Caki2 (cell line): ENCODE data around the gene DBNL. TPM values are rescaled to one million over a fixed set of nuclear protein-coding genes. Genes with fewer than 3 reads are reported as not detected.
A peak's percentile ranks its signal among the peaks of the same experiment; 100 is the strongest.

Experiments used
- DNase-seq: peaks from one replicate; pipeline ENCODE4 v3.0.0-alpha.2; 2015; ENCODE audit warnings: low read depth
- in situ Hi-C: cut with HindIII; loops from 2 replicates; pipeline ENCODE4 v1.10.0; 2016; ENCODE audit warnings: low sequenced_read_pairs, low pct_unique_long_range_greater_than_20kb, mixed read lengths
- total RNA-seq: library from RNA; depleted of rRNA; stranded (reverse); fragments of >200 nt; shearing (Covaris generic); gene quantifications from 2 replicates; pipeline ENCODE4 v1.2.3, GENCODE V29; 2014; ENCODE audit warnings: low replicate concordance

Gene DBNL
- total RNA-seq, 1 experiment from 2014 or later: 137 TPM

- no peak for DNase-seq
- in situ Hi-C loops: no loop called here
These were observed 15.0 kb downstream of the DBNL start for GRCh38 chr7:44059219-44060090.

- in situ Hi-C loops: no loop called here
- no peak for DNase-seq
These were observed 15.8 kb downstream of the DBNL start for GRCh38 chr7:44060091-44060947.

GRCh38 chr7:44060948-44061644, 16.6 kb downstream of the DBNL start:
- DNase-seq: no peak
- in situ Hi-C loops: no loop called here

GRCh38 chr7:44061645-44062179, 17.2 kb downstream of the DBNL start:
- in situ Hi-C loops: no loop called here

GRCh38 chr7:44062180-44062902, 17.8 kb downstream of the DBNL start:
- in situ Hi-C loops: no loop called here
- DNase-seq: no peak

More at GRCh38 chr7:44061645-44062179, 17.2 kb downstream of the DBNL start:
- DNase-seq: no peak

GRCh38 chr7:44062903-44063295, 18.4 kb downstream of the DBNL start:
- in situ Hi-C loops: no loop called here
- DNase-seq: no peak

- in situ Hi-C loops: no loop called here
- DNase-seq: no peak
These were observed 19.0 kb downstream of the DBNL start for GRCh38 chr7:44063547-44063893.

- in situ Hi-C loops: no loop called here
- DNase-seq: no peak
These were observed 19.6 kb downstream of the DBNL start for GRCh38 chr7:44063894-44064651.

GRCh38 chr7:44064791-44065430, 20.4 kb downstream of the DBNL start:
- in situ Hi-C loops: no loop called here
- DNase-seq: no peak

GRCh38 chr7:44065431-44066110, 21.1 kb downstream of the DBNL start, which contains the start of gene PGAM2:
Gene PGAM2 (minus strand): TSS chr7:44065567. CDS start chr7:44065529, 38 bp downstream.
- DNase-seq: no peak
- in situ Hi-C loops: no loop called here

GRCh38 chr7:44066111-44066460, 21.6 kb downstream of the DBNL start:
- no peak for DNase-seq
- in situ Hi-C loops: no loop called here

- DNase-seq: no peak
- in situ Hi-C loops: no loop called here
These were observed 22.1 kb downstream of the DBNL start for GRCh38 chr7:44066494-44067063.

GRCh38 chr7:44067064-44067951, 22.8 kb downstream of the DBNL start:
- in situ Hi-C loops: no loop called here
- DNase-seq: no peak

- in situ Hi-C loops: no loop called here
- DNase-seq: no peak
These were observed 23.6 kb downstream of the DBNL start for GRCh38 chr7:44068054-44068453.

GRCh38 chr7:44071726-44072363, 27.3 kb downstream of the DBNL start:
- in situ Hi-C loops: no loop called here
- peak; percentile 9 for DNase-seq
